GDM1 (cell line): ENCODE measurements around the gene PDPR.
"Not testable (repeated sequence)": the region's sequence is repeated elsewhere in the genome, so short reads cannot be mapped to it uniquely, and the experiment has no call there.

Experiments used
- DNase-seq: peaks from one replicate; lab custom pipeline; 2025; lab: John Stamatoyannopoulos, UW

Gene PDPR

GRCh38 chr16:70113982-70114826 is at the start of gene PDPR:
TSS of gene PDPR (plus strand) at chr16:70114332. CDS start at chr16:70120493, 6,161 bp downstream.
- peak; percentile 79 for DNase-seq

DNA sequence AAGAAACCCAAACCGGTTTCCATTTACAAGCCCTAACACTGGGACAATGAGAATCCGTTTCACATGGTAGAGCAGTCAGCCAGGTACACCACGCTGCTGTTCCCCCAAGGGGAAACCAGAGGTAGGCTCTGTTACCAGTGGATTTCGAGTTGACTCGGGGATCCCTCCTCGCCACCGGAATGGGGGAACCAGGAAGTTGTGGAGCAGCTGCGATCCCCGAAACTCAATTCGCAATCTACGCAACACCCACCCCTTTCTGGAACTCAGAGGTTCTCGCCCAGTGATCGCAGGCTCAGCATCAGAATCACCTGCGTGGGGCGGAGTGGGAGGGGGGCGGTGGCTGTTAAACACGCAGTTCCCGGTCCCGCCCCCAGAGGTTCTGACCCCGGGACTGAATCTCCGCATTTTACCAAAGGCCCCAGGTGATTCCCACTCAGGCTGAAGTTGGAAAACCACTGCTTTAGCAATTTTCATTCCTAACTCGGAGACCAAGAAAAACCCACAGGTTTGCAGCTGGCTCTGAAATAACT is 49.2 kb upstream of the PDPR start:
- not testable (repeated sequence) for DNase-seq

DNA sequence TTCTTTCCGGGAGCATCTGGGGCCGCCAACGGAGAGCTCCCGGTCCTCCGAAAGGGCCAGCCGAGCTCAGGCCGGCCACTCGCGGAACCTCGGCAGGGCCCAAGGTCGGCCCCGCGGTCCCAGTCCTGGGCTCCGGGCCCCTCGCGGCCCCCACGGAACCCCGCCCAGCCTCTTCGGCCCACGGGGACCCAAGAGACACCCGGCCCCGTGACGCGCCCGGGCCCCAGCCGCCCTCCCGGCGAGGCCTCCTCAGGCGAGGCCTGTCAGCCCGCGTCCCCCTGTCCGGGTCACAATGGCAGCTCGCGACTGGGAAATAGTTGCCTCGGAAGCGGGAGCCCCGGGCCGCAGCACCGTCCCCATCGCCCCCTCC is 48.8 kb upstream of the PDPR start:
- DNase-seq = not testable (repeated sequence)

DNA sequence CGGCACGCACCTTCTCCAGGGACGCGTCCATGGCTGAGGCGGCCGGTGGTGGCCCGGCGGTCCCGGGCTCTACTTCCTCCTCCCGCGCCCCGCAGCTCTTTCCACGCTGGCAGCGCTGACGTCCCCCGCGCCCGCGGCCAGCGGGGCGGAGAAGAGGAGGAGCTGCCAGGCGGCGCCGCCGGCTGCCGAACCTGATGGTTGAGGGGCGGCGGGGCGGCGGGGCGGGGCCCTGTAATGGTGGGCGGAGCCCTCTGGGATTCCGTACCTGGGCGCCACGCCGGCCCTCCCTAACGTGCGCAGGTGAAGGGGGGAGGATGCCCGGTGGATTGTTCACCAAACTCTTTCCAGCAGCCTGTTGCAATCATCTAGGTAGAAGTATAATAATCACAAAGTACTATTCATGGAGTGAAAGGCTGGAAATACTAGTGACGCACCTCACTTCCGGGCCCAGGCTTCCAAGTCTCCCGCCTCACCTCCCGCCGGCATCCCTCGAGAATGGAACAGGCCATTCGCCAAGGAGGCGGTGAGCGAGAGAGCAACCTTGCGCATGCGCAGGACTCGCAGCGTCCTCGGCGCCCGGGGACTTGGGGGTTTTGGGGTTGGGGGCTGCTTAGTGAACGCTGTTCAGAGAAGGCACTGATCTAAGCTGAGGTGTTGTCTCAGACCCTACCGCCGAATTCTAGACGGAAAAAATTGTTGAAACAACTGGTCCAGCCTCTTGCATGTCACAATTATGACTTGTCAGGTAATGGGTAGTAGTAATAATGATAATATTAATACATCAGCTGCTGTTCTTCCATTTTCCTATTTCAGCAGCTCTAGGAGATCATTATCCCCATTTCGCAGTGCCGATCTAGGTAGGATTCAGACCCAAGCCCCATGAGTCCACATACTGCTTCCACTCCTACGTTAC is 48.1 kb upstream of the PDPR start:
- DNase-seq = peak; percentile 64

GRCh38 chr16:70066751-70067150 is 47.4 kb upstream of the PDPR start:
- DNase-seq = not testable (repeated sequence)

DNA sequence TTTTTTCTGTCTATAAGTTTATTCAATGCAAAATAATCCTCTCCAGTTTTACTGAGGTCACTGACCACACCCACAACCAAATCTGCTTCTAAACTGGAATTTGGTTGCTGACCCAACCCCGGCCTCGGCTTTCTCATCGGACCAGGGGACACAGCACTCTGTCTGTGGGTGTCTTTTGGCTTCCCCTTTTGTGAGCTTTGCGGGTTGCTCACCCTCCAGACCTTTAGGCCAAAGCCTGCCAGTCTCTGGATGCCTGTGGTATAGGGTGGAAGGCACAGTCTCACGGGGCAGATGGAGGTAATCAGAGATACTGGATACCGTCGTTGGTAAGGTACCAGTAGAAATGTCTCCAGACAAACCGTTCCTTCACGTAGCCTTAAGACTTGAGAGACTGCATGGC is 35.1 kb upstream of the PDPR start:
- DNase-seq = not testable (repeated sequence)

DNA sequence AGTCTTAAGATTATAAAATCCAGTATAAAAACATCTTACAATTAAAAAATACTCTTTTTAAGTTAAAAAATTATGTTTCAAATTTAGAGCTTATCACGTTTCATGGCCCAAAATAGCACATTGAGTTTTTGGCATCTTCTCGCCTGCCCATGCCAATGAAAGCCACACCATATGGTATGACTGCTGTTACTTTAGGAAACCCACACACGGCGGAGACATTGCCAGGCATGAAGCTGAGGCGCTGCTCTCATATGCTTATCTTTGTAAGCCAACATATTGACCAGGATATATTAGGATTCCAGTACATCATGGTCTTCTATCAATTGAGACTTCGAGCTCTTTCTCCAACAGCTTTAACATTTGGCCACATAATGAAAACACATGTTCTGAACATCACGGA is 32.9 kb upstream of the PDPR start:
- not testable (repeated sequence) for DNase-seq

- not testable (repeated sequence) for DNase-seq
These were observed 30.2 kb upstream of the PDPR start for GRCh38 chr16:70083931-70084330.

DNA sequence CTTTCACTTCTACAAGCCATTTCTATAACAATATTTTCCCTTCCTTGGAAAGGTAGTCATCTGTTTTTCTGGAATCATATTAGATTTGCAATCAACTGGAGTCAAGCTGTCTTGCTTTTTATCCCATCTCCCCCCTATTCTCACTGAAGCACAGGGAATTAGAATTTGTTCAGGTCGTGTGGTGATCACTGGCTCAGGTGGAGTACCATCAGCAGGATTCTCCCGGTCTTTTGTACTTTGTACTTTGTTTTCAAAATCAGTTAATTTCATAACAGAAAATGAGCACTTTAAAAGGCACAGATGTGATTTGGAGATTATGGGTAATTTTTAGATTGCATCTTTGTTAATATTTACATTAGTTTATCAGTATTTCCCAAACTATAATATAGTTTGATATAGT is 26.0 kb upstream of the PDPR start:
- DNase-seq = not testable (repeated sequence)

DNA sequence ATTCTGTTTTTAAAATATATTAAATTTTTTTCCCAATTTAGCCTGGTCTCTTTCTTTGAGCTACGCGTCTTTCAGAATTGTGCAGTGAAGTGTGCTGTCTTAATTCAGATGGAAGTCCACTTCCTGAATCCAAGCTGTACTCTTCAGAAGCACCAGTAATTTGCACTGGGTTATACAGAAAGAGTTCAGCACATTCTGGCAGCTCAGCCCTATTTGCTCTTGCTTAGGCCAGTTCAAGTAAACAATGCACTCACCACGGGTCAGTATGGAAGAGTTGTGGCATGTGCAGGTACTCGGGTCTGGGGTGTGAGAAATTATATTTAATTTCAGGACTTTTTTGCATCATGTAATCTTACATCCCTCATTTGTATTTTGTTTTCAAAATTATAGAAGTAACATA is 25.3 kb upstream of the PDPR start:
- not testable (repeated sequence) for DNase-seq

DNA sequence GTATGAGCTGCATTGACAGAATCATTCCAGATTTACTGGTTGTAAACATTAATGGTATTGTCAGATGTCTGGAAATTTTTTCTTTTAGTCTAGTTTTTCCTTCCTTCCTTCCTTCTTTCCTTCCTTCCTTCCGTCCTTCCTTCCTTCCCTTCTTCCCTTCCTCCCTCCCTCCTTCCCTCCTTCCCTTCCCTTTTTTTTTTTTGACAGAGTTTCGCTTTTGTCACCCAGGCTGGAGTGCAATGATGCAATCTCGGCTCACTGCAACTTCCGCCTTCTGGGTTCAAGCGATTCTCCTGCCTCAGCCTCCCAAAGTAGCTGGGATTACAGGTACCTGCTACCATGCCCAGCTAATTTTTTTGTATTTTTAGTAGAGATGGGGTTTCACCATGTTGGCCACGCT is 24.8 kb upstream of the PDPR start:
- not testable (repeated sequence) for DNase-seq

DNA sequence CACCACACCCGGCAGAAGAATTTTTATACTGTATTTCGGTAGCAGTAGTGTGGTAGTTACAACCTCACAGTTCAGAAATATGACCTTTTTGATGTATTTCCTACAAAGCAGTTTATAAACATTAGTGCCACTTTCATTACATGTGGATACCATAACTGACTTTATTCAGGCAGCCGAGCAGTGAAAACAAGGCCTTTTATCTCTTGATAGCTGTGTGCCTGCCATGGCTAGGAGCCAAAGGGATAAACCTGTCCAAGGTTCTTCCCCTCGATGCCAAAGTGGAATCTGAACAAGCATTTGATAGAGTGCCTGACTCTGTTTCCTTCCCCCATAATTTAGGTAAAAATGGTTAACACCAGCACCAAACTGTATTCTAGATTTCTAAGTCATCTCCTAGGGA is 23.0 kb upstream of the PDPR start:
- DNase-seq = not testable (repeated sequence)

DNA sequence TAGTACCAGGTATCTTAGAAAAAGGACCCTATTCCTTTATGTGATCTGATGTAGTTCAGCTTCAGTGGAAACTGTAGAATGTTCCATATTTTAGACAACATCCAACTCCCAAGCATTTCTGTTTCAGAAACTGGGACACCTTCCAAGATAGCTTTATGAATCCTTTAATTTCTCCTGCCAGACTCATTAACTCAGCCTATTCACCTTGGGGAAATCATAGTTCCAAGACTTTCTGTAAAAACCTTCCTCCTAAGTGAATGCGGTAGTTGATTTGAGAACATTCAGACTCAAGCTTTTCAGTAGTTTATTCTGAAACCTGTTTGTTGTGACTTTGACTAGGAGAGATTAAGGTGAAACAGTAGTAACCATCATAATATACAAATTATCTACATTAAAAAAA is 20.0 kb upstream of the PDPR start:
- not testable (repeated sequence) for DNase-seq

- DNase-seq = not testable (repeated sequence)
These were observed 4.4 kb upstream of the PDPR start for GRCh38 chr16:70109583-70110279.

GRCh38 chr16:70112162-70112561 is 2.0 kb upstream of the PDPR start:
- DNase-seq = not testable (repeated sequence)

- not testable (repeated sequence) for DNase-seq
These were observed 542 bp upstream of the PDPR start for GRCh38 chr16:70113599-70113981.

- DNase-seq = not testable (repeated sequence)
These were observed 4.2 kb downstream of the PDPR start for GRCh38 chr16:70118354-70118753.

- DNase-seq = not testable (repeated sequence)
These were observed 4.6 kb downstream of the PDPR start for GRCh38 chr16:70118776-70119175.

GRCh38 chr16:70120398-70120797 is 6.3 kb downstream of the PDPR start:
- not testable (repeated sequence) for DNase-seq

DNA sequence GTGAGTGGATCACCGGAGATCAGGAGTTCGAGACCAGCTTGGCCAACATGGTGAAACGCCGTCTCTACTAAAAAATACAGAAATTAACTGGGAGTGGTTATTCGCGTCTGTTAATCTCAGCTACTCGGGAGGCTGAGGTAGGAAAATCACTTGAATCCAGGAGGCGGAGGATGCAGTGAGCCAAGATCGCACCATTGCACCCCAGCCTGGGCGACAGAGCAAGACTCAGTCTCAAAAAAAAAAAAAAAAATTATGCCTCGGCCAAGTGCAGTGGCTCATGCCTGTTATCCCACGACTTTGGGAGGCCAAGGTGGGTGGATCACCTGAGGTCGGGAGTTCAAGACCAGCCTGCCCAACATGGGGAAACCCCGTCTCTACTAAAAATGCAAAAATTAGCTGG is 9.7 kb downstream of the PDPR start:
- not testable (repeated sequence) for DNase-seq

GRCh38 chr16:70126226-70126625 is 12.1 kb downstream of the PDPR start:
- DNase-seq = not testable (repeated sequence)

GRCh38 chr16:70127706-70128105 is 13.6 kb downstream of the PDPR start:
- not testable (repeated sequence) for DNase-seq
